ENCODE results near the gene TMEM44.

GRCh38 chr3:194620196-194620595 is 13.0 kb downstream of the TMEM44 start:
- TF ChIP-seq, protein P1, sequence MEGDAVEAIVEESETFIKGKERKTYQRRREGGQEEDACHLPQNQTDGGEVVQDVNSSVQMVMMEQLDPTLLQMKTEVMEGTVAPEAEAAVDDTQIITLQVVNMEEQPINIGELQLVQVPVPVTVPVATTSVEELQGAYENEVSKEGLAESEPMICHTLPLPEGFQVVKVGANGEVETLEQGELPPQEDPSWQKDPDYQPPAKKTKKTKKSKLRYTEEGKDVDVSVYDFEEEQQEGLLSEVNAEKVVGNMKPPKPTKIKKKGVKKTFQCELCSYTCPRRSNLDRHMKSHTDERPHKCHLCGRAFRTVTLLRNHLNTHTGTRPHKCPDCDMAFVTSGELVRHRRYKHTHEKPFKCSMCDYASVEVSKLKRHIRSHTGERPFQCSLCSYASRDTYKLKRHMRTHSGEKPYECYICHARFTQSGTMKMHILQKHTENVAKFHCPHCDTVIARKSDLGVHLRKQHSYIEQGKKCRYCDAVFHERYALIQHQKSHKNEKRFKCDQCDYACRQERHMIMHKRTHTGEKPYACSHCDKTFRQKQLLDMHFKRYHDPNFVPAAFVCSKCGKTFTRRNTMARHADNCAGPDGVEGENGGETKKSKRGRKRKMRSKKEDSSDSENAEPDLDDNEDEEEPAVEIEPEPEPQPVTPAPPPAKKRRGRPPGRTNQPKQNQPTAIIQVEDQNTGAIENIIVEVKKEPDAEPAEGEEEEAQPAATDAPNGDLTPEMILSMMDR (IDR thresholded peaks at IDR 0.05 in 4 of 5, conservative IDR thresholded peaks at IDR 0.05 in 1 of 5): no peak
- TF ChIP-seq POLR2A (IDR thresholded peaks at IDR 0.05): no peak
